ENCODE results near the gene SOX1.

DNA sequence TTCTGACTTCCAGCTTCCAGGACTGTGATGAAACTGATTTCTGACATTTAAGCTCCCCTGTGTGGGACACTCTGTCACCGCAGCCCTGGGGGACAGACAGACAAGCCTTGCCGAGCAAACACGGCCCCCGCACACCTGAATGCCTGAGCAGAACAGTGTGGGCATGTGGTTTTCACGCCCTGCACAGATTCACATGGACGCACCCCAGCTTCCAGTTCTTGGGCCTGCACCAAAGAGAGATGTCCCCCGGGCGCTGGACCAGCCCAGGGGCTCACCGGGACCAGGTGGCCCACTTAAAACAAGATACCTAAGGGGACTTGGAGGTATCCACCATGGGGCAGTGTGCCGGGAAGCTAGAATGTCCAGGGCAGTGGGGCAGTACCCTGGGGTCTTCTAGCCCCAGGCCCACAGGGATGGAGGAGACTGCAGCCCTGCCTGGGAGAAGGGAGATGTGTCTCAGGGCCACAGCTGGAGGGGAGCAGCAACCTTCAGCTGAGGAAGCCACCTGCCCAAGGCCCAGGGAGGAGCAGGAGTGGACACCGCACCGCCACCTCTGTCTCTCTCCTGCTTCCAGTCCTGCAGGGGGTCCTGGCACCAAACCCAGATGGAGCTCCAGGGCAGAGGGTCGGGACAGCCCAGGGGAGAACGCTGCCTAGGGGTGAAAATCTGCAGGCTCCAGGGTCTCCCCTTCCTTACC lies 50.5 kb downstream of the SOX1 start:
- TF ChIP-seq, protein P1, sequence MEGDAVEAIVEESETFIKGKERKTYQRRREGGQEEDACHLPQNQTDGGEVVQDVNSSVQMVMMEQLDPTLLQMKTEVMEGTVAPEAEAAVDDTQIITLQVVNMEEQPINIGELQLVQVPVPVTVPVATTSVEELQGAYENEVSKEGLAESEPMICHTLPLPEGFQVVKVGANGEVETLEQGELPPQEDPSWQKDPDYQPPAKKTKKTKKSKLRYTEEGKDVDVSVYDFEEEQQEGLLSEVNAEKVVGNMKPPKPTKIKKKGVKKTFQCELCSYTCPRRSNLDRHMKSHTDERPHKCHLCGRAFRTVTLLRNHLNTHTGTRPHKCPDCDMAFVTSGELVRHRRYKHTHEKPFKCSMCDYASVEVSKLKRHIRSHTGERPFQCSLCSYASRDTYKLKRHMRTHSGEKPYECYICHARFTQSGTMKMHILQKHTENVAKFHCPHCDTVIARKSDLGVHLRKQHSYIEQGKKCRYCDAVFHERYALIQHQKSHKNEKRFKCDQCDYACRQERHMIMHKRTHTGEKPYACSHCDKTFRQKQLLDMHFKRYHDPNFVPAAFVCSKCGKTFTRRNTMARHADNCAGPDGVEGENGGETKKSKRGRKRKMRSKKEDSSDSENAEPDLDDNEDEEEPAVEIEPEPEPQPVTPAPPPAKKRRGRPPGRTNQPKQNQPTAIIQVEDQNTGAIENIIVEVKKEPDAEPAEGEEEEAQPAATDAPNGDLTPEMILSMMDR (IDR thresholded peaks at IDR 0.05): no peak
- TF ChIP-seq FOXM1 (IDR thresholded peaks at IDR 0.05; ENCODE audit: low read depth) (no peak), RAD21 (IDR thresholded peaks at IDR 0.05; ENCODE audit: low read length) (no peak)
